CD14-positive monocyte (primary cell): ENCODE measurements around the gene SLC27A1. TPM values are rescaled to one million over a fixed set of nuclear protein-coding genes. Genes with fewer than 3 reads are reported as not detected.
"Not testable (repeated sequence)": the region's sequence is repeated elsewhere in the genome, so short reads cannot be mapped to it uniquely, and the experiment has no call there.

Source experiments
- DNase-seq, 3 donors: peaks; one replicate each; pipeline ENCODE4 v3.0.0-alpha.2; 2011 to 2022
- H2AFZ ChIP-seq: 2 replicates; pipeline ENCODE4 v1.6.0; 2012; ENCODE audit warnings: mild to moderate bottlenecking, low read depth, low read length, inconsistent platforms; ENCODE audit not compliant: insufficient read depth, poor library complexity, severe bottlenecking
- H3K27ac ChIP-seq, 2 donors: 1 replicate in 1 of 2; 2 replicates in 1 of 2; pipeline ENCODE4 v1.5.1; 2012 to 2013; ENCODE audit warnings: low read length in 2 of 2, control low read depth in 1 of 2, inconsistent platforms in 1 of 2, low read depth in 1 of 2, mild to moderate bottlenecking in 1 of 2
- H3K27me3 ChIP-seq, 2 donors: one replicate each; pipeline versions ENCODE4 v1.6.0 to v1.6.1; 2011 to 2013; ENCODE audit warnings: low read length in 2 of 2; ENCODE audit not compliant: control insufficient read depth in 2 of 2, insufficient read depth in 2 of 2
- H3K36me3 ChIP-seq, 2 donors: replicated peaks in 1 of 2; 1 replicate in 1 of 2; 2 replicates in 1 of 2; pipeline versions ENCODE4 v1.5.1 to v1.6.1; 2012 to 2013; ENCODE audit warnings: low read length in 2 of 2, control low read depth in 1 of 2, inconsistent platforms in 1 of 2, mild to moderate bottlenecking in 1 of 2; ENCODE audit not compliant: insufficient read depth in 2 of 2, control insufficient read depth in 1 of 2
- H3K4me1 ChIP-seq, 2 donors: 1 replicate in 1 of 2; 2 replicates in 1 of 2; pipeline versions ENCODE4 v1.5.1 to v1.6.1; 2012 to 2013; ENCODE audit warnings: low read length in 2 of 2, control low read depth in 1 of 2, inconsistent platforms in 1 of 2, mild to moderate bottlenecking in 1 of 2, moderate library complexity in 1 of 2; ENCODE audit not compliant: insufficient read depth in 2 of 2, control insufficient read depth in 1 of 2
- H3K4me2 ChIP-seq: replicated peaks from 2 replicates; pipeline ENCODE3; 2012; ENCODE audit warnings: low read length, moderate library complexity, mild to moderate bottlenecking; ENCODE audit not compliant: poor library complexity, severe bottlenecking; ENCODE audit errors: extremely low read depth
- H3K4me3 ChIP-seq, 3 experiments: fragments of 200-600 bp in 1 of 3; sonication (generic) in 1 of 3; replicated peaks in 1 of 3; 1 replicate in 2 of 3; 2 replicates in 1 of 3; pipeline ENCODE4 v1.5.1; 2011 to 2013; ENCODE audit warnings: low read length in 3 of 3, mild to moderate bottlenecking in 3 of 3, control low read depth in 2 of 3, low read depth in 2 of 3, inconsistent platforms in 1 of 3, moderate library complexity in 1 of 3
- H3K79me2 ChIP-seq: 2 replicates; pipeline ENCODE4 v1.6.0; 2012; ENCODE audit warnings: mild to moderate bottlenecking, control low read depth, inconsistent platforms, low read length, moderate library complexity; ENCODE audit not compliant: insufficient read depth
- H3K9ac ChIP-seq: 2 replicates; pipeline ENCODE4 v1.6.0; 2017; ENCODE audit warnings: low read length, mild to moderate bottlenecking; ENCODE audit not compliant: insufficient read depth, poor library complexity, severe bottlenecking
- H3K9me3 ChIP-seq, 2 donors: replicated peaks in 1 of 2; 1 replicate in 1 of 2; 2 replicates in 1 of 2; pipeline versions ENCODE4 v1.5.1 to v1.6.1; 2012 to 2013; ENCODE audit warnings: low read length in 2 of 2, control low read depth in 1 of 2; ENCODE audit not compliant: control insufficient read depth in 1 of 2, insufficient read depth in 1 of 2
- H4K20me1 ChIP-seq: 2 replicates; pipeline ENCODE4 v1.6.0; 2012; ENCODE audit warnings: mild to moderate bottlenecking, low read length, control low read depth, moderate library complexity; ENCODE audit not compliant: insufficient read depth
- H3K27ac Mint-ChIP-seq, 7 donors: one replicate each; pipeline ENCODE4 v1.8.0; 2020; ENCODE audit warnings: mild to moderate bottlenecking in 7 of 7, mixed read lengths in 7 of 7, moderate library complexity in 6 of 7, inconsistent platforms in 2 of 7
- H3K27me3 Mint-ChIP-seq, 3 donors: one replicate each; pipeline ENCODE4 v1.8.0; 2021 to 2022; ENCODE audit warnings: low read depth in 3 of 3, mild to moderate bottlenecking in 3 of 3, mixed read lengths in 3 of 3, moderate library complexity in 3 of 3, inconsistent platforms in 1 of 3
- H3K36me3 Mint-ChIP-seq, 2 donors: one replicate each; pipeline ENCODE4 v1.8.0; 2020; ENCODE audit warnings: mixed read lengths in 2 of 2, inconsistent platforms in 1 of 2, mild to moderate bottlenecking in 1 of 2
- H3K4me1 Mint-ChIP-seq: one replicate; pipeline ENCODE4 v1.8.0; 2020; ENCODE audit warnings: mild to moderate bottlenecking, mixed read lengths
- H3K4me3 Mint-ChIP-seq, 2 donors: one replicate each; pipeline ENCODE4 v1.8.0; 2020; ENCODE audit warnings: mild to moderate bottlenecking in 2 of 2, mixed read lengths in 2 of 2, moderate library complexity in 1 of 2
- H3K9me3 Mint-ChIP-seq, 7 donors: one replicate each; pipeline ENCODE4 v1.8.0; 2020 to 2022; ENCODE audit warnings: mixed read lengths in 7 of 7, mild to moderate bottlenecking in 6 of 7, moderate library complexity in 6 of 7, inconsistent platforms in 2 of 7
- WGBS: methylation state at CpG from one replicate; pipeline ENCODE4 v1.1.5; 2013; ENCODE audit warnings: missing lambda C conversion rate; ENCODE audit not compliant: insufficient coverage; 5-methylcytosine and 5-hydroxymethylcytosine counted together
- intact Hi-C, 2 donors: fragments of 100-400 bp; cut with micrococcal nuclease; formaldehyde crosslinking; loops; one replicate each; pipeline versions ENCODE4 v1.15.0 to v1.15.1; 2023
- polyA plus RNA-seq, 3 donors: library from polyadenylated mRNA; depleted of rRNA in 1 of 3; unstranded in 2 of 3; stranded (reverse) in 1 of 3; fragments of 300-500 nt in 2 of 3; fragments of >200 nt in 1 of 3; fragmentation: Illumina TruSeq in 2 of 3; gene quantifications; 1 replicate in 2 of 3; 2 replicates in 1 of 3; pipeline ENCODE4 v1.2.3, GENCODE V29; 2012 to 2021
- TF ChIP-seq, protein P1 (sequence below): fragments of 200-600 bp; IDR thresholded peaks from one replicate; pipeline ENCODE4 v1.8.0; 2022; ENCODE audit warnings: antibody characterized with exemption, mild to moderate bottlenecking

The SLC27A1 gene
- polyA plus RNA-seq, 3 donors = 27.1 to 36.5 (median 27.6) TPM

GRCh38 chr19:17506745-17507144 is 36.4 kb downstream of the SLC27A1 start:
- peaks cover 0 to 1% (median 0%) of the 10 kb centered on the region in 3 donors for H3K27me3 Mint-ChIP-seq

GRCh38 chr19:17508558-17508933 is 38.2 kb downstream of the SLC27A1 start:
- H3K27ac Mint-ChIP-seq = peak overlapping the region in 4 of 7 donors; percentile 30 to 72 (median 42)
- H3K27me3 Mint-ChIP-seq, H3K4me3 ChIP-seq, H3K9me3 Mint-ChIP-seq, H3K4me3 Mint-ChIP-seq, H3K9me3 ChIP-seq, intact Hi-C loops, DNase-seq, H3K27me3 ChIP-seq, H3K4me2 ChIP-seq, H3K9ac ChIP-seq, H2AFZ ChIP-seq: not testable (repeated sequence)
- WGBS = no CpG with 5 or more reads among the region's 3 CpGs
- peaks cover 53% of the 10 kb centered on the region for H3K4me1 Mint-ChIP-seq
- Histone ChIP-seq H3K36me3 (peaks cover 13 to 25% of the 10 kb centered on the region in 2 donors), H4K20me1 (peaks cover 54% of the 10 kb centered on the region), H3K79me2 (peaks cover 89% of the 10 kb centered on the region), H3K27ac (peak overlapping the region in 1 of 2 donors; percentile 31), H3K4me1 (peaks cover 29 to 44% of the 10 kb centered on the region in 2 donors)
- peaks cover 19 to 40% of the 10 kb centered on the region in 2 donors for H3K36me3 Mint-ChIP-seq

More at GRCh38 chr19:17506745-17507144, 36.4 kb downstream of the SLC27A1 start:
- intact Hi-C loops = no loop called here
- H3K9me3 Mint-ChIP-seq = peaks cover 0 to 1% (median 0%) of the 10 kb centered on the region in 7 donors
- Histone ChIP-seq H3K4me1 (peaks cover 16 to 27% of the 10 kb centered on the region in 2 donors), H3K27me3 (no peaks in the 10 kb centered on the region), H3K27ac (no peak overlapping the region), H3K4me2 (no peak overlapping the region), H3K9me3 (no peaks in the 10 kb centered on the region), H3K79me2 (peaks cover 82% of the 10 kb centered on the region), H3K36me3 (peaks cover 15 to 25% of the 10 kb centered on the region in 2 donors), H3K4me3 (no peak overlapping the region), H2AFZ (no peak overlapping the region), H3K9ac (no peak overlapping the region), H4K20me1 (peaks cover 44% of the 10 kb centered on the region)
- WGBS = 84% methylated on average over 9 of the region's 9 CpGs
- TF ChIP-seq, protein P1, sequence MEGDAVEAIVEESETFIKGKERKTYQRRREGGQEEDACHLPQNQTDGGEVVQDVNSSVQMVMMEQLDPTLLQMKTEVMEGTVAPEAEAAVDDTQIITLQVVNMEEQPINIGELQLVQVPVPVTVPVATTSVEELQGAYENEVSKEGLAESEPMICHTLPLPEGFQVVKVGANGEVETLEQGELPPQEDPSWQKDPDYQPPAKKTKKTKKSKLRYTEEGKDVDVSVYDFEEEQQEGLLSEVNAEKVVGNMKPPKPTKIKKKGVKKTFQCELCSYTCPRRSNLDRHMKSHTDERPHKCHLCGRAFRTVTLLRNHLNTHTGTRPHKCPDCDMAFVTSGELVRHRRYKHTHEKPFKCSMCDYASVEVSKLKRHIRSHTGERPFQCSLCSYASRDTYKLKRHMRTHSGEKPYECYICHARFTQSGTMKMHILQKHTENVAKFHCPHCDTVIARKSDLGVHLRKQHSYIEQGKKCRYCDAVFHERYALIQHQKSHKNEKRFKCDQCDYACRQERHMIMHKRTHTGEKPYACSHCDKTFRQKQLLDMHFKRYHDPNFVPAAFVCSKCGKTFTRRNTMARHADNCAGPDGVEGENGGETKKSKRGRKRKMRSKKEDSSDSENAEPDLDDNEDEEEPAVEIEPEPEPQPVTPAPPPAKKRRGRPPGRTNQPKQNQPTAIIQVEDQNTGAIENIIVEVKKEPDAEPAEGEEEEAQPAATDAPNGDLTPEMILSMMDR = no peak
- DNase-seq = no peak
- peaks cover 25 to 47% of the 10 kb centered on the region in 2 donors for H3K36me3 Mint-ChIP-seq
- H3K4me3 Mint-ChIP-seq = no peak overlapping the region
- H3K4me1 Mint-ChIP-seq = peaks cover 40% of the 10 kb centered on the region
- H3K27ac Mint-ChIP-seq = peak overlapping the region in 1 of 7 donors; percentile 75
